Osteoblast (primary cell): ENCODE data around the gene ITSN2. TPM values are rescaled to one million over a fixed set of nuclear protein-coding genes. Genes with fewer than 3 reads are reported as not detected.

Experiments used
- DNase-seq: peaks from one replicate; pipeline ENCODE4 v3.0.0; 2011; ENCODE audit warnings: low spot score, mixed read lengths; ENCODE audit not compliant: insufficient read length; ENCODE audit errors: missing footprints
- H2AFZ ChIP-seq: 2 replicates; pipeline ENCODE4 v1.6.0; 2011; ENCODE audit warnings: mild to moderate bottlenecking, low read length
- H3K27ac ChIP-seq: 2 replicates; pipeline ENCODE4 v1.5.1; 2011; ENCODE audit warnings: mild to moderate bottlenecking, low read depth, low read length, moderate library complexity
- H3K27me3 ChIP-seq: 2 replicates; pipeline ENCODE4 v1.6.0; 2012; ENCODE audit warnings: mild to moderate bottlenecking, control low read depth, inconsistent platforms, low read length, moderate library complexity; ENCODE audit not compliant: insufficient read depth
- H3K36me3 ChIP-seq: 2 replicates; pipeline ENCODE4 v1.5.1; 2011; ENCODE audit warnings: mild to moderate bottlenecking, low read length, control low read depth, moderate library complexity; ENCODE audit not compliant: insufficient read depth
- H3K4me1 ChIP-seq: 2 replicates; pipeline ENCODE4 v1.5.1; 2011; ENCODE audit warnings: mild to moderate bottlenecking, low read length, control low read depth, moderate library complexity; ENCODE audit not compliant: insufficient read depth
- H3K4me2 ChIP-seq: 2 replicates; pipeline ENCODE4 v1.6.0; 2011; ENCODE audit warnings: mild to moderate bottlenecking, low read length; ENCODE audit not compliant: insufficient read depth
- H3K4me3 ChIP-seq: fragments of 200-600 bp; sonication (generic); 3 replicates; pipeline ENCODE4 v1.5.1; 2012; ENCODE audit warnings: mild to moderate bottlenecking, low read length, inconsistent platforms; ENCODE audit not compliant: insufficient read depth
- H3K79me2 ChIP-seq: 2 replicates; pipeline ENCODE4 v1.6.0; 2012; ENCODE audit warnings: mild to moderate bottlenecking, low read length, control low read depth, inconsistent platforms; ENCODE audit not compliant: insufficient read depth
- H3K9me3 ChIP-seq: 2 replicates; pipeline ENCODE4 v1.5.1; 2011; ENCODE audit warnings: low read depth, low read length, control low read depth
- H4K20me1 ChIP-seq: 2 replicates; pipeline ENCODE4 v1.6.0; 2012; ENCODE audit warnings: mild to moderate bottlenecking, low read length, control low read depth; ENCODE audit not compliant: insufficient read depth
- total RNA-seq: library from RNA; depleted of rRNA; stranded (reverse); fragments of >200 nt; gene quantifications from 2 replicates; pipeline ENCODE4 v1.2.3, GENCODE V29; 2012
- TF ChIP-seq, protein P1 (sequence below): IDR thresholded peaks from 2 replicates; pipeline ENCODE4 v1.5.1; 2011; ENCODE audit warnings: mild to moderate bottlenecking, low read depth, low read length, moderate library complexity; ENCODE audit errors: extremely low read depth

ITSN2 gene
- total RNA-seq, 1 donor, result 33.7 TPM

DNA sequence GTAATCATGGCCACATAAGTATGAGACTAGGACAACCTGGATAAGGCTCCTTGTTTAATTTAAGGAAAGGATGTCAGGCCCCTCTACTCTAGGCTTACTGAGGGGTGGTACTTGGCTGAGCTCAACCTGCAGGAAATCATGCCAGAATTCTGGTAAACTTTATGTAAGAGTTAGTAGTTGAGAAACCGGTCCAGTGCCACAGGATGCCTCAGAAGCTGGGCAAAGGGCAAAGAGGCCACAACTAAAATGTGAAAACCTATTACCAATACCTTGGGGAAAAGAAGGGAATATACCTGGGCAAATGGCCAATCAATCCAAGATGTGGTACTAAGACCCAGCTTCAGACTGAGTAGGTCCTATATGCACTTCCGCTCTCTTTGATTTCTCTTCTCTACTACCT is 86.7 kb downstream of the ITSN2 start:
- Histone ChIP-seq H3K4me2 (no peak overlapping the region), H3K27me3 (no peaks in the 10 kb centered on the region), H3K9me3 (no peaks in the 10 kb centered on the region), H3K36me3 (peaks cover 4% of the 10 kb centered on the region), H2AFZ (no peak overlapping the region), H3K4me1 (peaks cover 8% of the 10 kb centered on the region), H3K27ac (no peak overlapping the region), H3K4me3 (no peak overlapping the region), H4K20me1 (no peaks in the 10 kb centered on the region), H3K79me2 (no peaks in the 10 kb centered on the region)
- DNase-seq, result no peak
- TF ChIP-seq, protein P1, sequence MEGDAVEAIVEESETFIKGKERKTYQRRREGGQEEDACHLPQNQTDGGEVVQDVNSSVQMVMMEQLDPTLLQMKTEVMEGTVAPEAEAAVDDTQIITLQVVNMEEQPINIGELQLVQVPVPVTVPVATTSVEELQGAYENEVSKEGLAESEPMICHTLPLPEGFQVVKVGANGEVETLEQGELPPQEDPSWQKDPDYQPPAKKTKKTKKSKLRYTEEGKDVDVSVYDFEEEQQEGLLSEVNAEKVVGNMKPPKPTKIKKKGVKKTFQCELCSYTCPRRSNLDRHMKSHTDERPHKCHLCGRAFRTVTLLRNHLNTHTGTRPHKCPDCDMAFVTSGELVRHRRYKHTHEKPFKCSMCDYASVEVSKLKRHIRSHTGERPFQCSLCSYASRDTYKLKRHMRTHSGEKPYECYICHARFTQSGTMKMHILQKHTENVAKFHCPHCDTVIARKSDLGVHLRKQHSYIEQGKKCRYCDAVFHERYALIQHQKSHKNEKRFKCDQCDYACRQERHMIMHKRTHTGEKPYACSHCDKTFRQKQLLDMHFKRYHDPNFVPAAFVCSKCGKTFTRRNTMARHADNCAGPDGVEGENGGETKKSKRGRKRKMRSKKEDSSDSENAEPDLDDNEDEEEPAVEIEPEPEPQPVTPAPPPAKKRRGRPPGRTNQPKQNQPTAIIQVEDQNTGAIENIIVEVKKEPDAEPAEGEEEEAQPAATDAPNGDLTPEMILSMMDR, result no peak

DNA sequence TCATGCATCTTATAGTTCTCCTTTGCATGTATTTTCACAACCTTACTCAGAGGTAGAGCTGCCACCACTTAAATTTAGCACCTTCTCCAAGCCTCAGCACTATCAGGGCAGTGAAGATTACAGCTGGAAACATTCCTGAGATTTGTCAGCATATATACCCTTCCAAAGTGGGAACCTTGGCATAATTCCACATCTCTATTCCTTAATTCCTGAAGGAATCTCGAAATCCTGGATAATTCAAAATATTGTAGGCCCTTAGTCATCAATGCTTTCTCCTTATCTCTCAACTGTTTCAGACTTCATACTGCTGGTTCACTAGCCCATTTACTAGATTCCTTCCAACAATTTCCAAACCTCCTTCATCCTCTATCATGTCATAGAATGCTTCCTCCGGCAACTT is 87.4 kb downstream of the ITSN2 start:
- Histone ChIP-seq H4K20me1 (no peaks in the 10 kb centered on the region), H3K4me2 (no peak overlapping the region), H2AFZ (no peak overlapping the region), H3K79me2 (no peaks in the 10 kb centered on the region), H3K9me3 (no peaks in the 10 kb centered on the region), H3K36me3 (peaks cover 4% of the 10 kb centered on the region), H3K27ac (no peak overlapping the region), H3K4me3 (no peak overlapping the region), H3K27me3 (no peaks in the 10 kb centered on the region), H3K4me1 (peaks cover 8% of the 10 kb centered on the region)
- no peak for DNase-seq
- TF ChIP-seq, protein P1, result no peak

- H2AFZ ChIP-seq, result no peak overlapping the region
- TF ChIP-seq, protein P1, result no peak
- no peaks in the 10 kb centered on the region for H4K20me1 ChIP-seq
- H3K4me3 ChIP-seq, result no peak overlapping the region
- no peaks in the 10 kb centered on the region for H3K9me3 ChIP-seq
- H3K79me2 ChIP-seq, result no peaks in the 10 kb centered on the region
- H3K27ac ChIP-seq, result no peak overlapping the region
- H3K4me2 ChIP-seq, result no peak overlapping the region
- H3K4me1 ChIP-seq, result peaks cover 8% of the 10 kb centered on the region
- H3K27me3 ChIP-seq, result no peaks in the 10 kb centered on the region
- H3K36me3 ChIP-seq, result peaks cover 4% of the 10 kb centered on the region
- no peak for DNase-seq
These were observed 88.1 kb downstream of the ITSN2 start for GRCh38 chr2:24272161-24272802.

DNA sequence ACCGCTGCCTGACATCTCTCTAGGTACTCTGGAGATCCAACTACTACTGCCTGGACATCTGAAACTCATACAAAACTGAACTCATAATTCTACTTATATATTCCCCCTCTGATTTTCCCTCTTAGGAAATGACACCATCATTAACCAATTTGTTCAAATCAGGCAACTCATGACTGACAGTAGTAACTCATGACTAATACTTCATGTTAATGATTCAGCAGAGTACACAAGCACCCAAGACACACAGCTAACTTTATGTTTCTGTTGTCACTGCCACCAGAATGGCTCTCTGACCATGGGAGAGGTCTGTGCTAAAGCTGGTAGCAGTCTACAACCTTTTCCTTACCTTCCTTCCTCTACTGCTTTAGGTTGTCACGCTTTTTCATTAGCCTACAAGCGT is 91.1 kb downstream of the ITSN2 start:
- no peaks in the 10 kb centered on the region for H3K9me3 ChIP-seq
- no peaks in the 10 kb centered on the region for H4K20me1 ChIP-seq
- H3K27ac ChIP-seq, result peak overlapping the region; percentile 31
- TF ChIP-seq, protein P1, result no peak
- H3K36me3 ChIP-seq, result peaks cover 4% of the 10 kb centered on the region
- H3K4me1 ChIP-seq, result peaks cover 8% of the 10 kb centered on the region
- peak overlapping the region; percentile 10 for H3K4me2 ChIP-seq
- peak; percentile 34 for DNase-seq
- H3K27me3 ChIP-seq, result no peaks in the 10 kb centered on the region
- no peak overlapping the region for H2AFZ ChIP-seq
- H3K4me3 ChIP-seq, result no peak overlapping the region
- H3K79me2 ChIP-seq, result no peaks in the 10 kb centered on the region
